ENCODE measurements around the gene IQCH.

GRCh38 chr15:67461735-67462134 is 207.1 kb downstream of the IQCH start:
- no peak for TF ChIP-seq GATA3 (IDR thresholded peaks at IDR 0.05; ENCODE audit: low read depth, low read length)
- no peak for TF ChIP-seq GATA2 (IDR thresholded peaks at IDR 0.05; ENCODE audit: low read depth, low read length)

Measured in SH-SY5Y (cell line).